Stomach smooth muscle (tissue), 2 donors: ENCODE data around the gene FMR1NB.

Source experiments
- H3K27ac ChIP-seq: one replicate; pipeline ENCODE4 v1.7.0; 2013; ENCODE audit warnings: mild to moderate bottlenecking, low read length, inconsistent platforms
- H3K27me3 ChIP-seq, 2 donors: one replicate each; pipeline ENCODE4 v1.7.0; 2013; ENCODE audit warnings: low read length in 2 of 2; ENCODE audit not compliant: insufficient read depth in 2 of 2, control insufficient read depth in 1 of 2
- H3K36me3 ChIP-seq, 2 donors: one replicate each; pipeline ENCODE4 v1.7.0; 2013; ENCODE audit warnings: low read length in 2 of 2; ENCODE audit not compliant: control insufficient read depth in 2 of 2, insufficient read depth in 2 of 2
- H3K4me1 ChIP-seq: one replicate; pipeline ENCODE4 v1.7.0; 2013; ENCODE audit warnings: low read length; ENCODE audit not compliant: control insufficient read depth, insufficient read depth
- H3K4me3 ChIP-seq, 2 donors: one replicate each; pipeline ENCODE4 v1.7.0; 2013; ENCODE audit warnings: low read length in 2 of 2
- H3K9ac ChIP-seq, 2 donors: one replicate each; pipeline ENCODE4 v1.7.0; 2013; ENCODE audit warnings: low read length in 2 of 2, mild to moderate bottlenecking in 1 of 2
- H3K9me3 ChIP-seq, 2 donors: one replicate each; pipeline ENCODE4 v1.7.0; 2013; ENCODE audit warnings: low read length in 2 of 2; ENCODE audit not compliant: control insufficient read depth in 2 of 2
- donor health status: healthy.
- donor health status: Pancreatic carcinoma.

FMR1NB gene

DNA sequence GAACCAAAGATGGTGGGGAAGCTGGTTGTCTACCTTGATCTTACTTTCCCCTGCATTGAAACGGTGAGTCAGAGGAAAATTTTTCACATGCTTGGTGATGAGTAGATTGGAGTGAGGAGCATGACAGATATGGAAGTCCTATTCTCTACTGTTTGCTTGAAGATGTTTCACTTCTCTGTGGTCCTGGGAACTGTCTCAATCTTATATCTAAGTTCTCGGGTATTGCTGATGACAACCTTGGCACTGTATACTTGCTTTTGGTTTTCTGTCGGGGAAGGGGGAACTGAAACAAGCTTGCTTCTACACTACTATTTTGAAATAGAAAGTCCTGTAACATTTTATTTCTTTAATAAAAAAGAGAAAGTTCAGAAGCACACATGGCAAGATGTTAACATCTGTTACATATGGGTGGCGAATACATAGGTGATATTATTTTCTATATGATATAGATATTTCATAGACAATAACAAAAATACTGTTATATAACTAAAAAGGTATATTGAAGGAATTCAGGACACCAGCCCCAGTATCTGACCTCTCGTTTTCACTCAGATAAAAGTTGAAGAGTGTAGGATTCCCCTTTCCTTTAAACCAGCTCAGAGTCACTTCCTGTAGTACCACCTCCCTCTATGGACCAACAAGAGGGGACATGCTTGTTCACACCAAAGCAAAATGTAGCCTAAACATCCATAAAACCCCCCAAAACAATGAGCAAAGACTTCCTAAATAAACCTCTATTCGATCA lies 88.8 kb downstream of the FMR1NB start:
- Histone ChIP-seq H3K9ac (no peak overlapping the region), H3K4me1 (no peaks in the 10 kb centered on the region), H3K36me3 (no peaks in the 10 kb centered on the region), H3K27ac (no peak overlapping the region), H3K4me3 (no peak overlapping the region), H3K9me3 (no peaks in the 10 kb centered on the region), H3K27me3 (peaks cover 0 to 2% of the 10 kb centered on the region in 2 donors)

DNA sequence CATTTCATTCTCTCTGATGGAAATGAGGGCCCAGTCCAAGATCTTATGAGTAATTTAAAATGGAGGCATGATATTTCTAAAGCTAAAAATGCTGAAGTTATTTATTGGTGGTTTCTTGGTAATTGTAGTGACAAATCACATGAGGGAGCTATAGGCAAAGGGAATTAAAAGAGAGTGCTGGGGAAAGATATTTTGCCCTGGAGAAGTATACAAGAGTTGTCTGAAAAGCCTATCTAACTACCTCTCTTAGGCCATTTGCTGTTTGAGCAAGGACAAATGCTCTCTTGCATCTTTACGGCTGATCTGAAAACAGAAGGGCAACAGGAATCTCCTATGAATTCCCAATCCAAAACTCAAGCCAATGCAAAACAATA lies 89.4 kb downstream of the FMR1NB start:
- Histone ChIP-seq H3K36me3 (no peaks in the 10 kb centered on the region), H3K9me3 (no peaks in the 10 kb centered on the region), H3K27me3 (peaks cover 0 to 2% of the 10 kb centered on the region in 2 donors), H3K9ac (no peak overlapping the region), H3K4me3 (no peak overlapping the region), H3K4me1 (no peaks in the 10 kb centered on the region), H3K27ac (no peak overlapping the region)
